GM18505 (cell line): ENCODE measurements around the gene MMS22L.
"Not testable (repeated sequence)": the region's sequence is repeated elsewhere in the genome, so short reads cannot be mapped to it uniquely, and the experiment has no call there.

Experiments used
- ATAC-seq: cut with Tn5 transposase; IDR thresholded peaks from one replicate; pipeline ENCODE4 v1.9.1; 2021; ENCODE audit not compliant: unreplicated experiment
- POLR2A ChIP-seq: IDR thresholded peaks from 4 replicates; pipeline ENCODE4 v1.6.1; 2011; ENCODE audit warnings: borderline replicate concordance; ENCODE audit not compliant: insufficient read depth, insufficient read length; ENCODE audit errors: extremely low read depth

Gene MMS22L

DNA sequence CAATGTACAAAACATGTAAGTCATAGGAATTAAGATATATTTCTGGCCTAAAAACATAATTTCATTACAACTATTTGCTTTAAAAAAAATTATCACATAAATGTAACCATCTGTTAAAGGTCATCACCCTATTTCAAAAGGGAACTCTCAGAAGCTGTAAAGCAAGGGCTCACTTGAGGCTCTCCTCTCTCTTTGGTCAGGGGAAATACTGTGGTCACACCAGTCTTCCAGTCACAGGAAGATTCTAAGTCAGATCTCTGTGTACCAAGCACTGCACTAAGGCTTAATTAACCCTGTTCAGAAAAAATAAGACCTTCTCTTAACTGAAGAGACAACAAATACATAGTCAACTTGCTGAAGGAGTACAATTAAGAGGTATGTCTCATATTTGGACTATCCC, 75.6 kb downstream of the MMS22L start:
- no peak for ATAC-seq
- no peak for TF ChIP-seq POLR2A

DNA sequence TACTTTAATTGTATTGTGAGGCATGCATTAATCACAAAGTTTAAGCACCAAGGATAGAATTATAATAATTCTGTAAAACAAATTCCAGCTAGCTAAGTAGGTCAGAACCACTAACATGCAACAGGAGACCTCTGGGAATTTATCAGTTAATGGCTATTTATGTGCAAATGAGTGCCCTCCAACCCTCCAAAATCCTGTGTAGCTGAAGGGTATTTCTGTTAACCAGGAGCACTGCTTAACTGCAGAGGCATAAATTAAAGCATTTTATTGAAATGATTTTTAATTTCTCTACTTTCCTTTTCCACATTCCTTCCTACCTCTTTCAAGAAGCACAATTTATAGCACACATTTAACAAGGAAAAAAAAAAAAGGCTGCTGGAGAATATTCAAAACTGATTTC, 77.0 kb downstream of the MMS22L start:
- ATAC-seq = no peak
- no peak for TF ChIP-seq POLR2A

DNA sequence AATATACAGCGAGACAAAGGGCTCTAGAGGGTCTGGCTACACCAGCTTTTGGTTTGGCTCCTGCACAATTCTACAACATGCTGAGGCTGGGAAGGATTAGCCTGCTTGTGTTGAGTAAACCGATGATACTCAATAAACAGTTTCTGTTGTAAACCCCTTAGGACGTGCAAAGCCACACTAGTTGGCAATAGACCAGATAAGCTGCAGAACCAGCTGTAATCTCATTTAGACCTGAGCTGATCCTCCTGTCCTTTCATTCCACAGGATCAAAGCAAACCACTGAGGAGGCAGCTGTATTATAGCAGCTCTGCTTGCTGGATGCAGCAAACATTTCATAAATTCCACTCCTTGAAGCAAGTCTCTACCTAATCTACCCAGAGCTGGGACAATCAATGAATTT, 79.7 kb downstream of the MMS22L start:
- no peak for TF ChIP-seq POLR2A
- ATAC-seq = no peak

DNA sequence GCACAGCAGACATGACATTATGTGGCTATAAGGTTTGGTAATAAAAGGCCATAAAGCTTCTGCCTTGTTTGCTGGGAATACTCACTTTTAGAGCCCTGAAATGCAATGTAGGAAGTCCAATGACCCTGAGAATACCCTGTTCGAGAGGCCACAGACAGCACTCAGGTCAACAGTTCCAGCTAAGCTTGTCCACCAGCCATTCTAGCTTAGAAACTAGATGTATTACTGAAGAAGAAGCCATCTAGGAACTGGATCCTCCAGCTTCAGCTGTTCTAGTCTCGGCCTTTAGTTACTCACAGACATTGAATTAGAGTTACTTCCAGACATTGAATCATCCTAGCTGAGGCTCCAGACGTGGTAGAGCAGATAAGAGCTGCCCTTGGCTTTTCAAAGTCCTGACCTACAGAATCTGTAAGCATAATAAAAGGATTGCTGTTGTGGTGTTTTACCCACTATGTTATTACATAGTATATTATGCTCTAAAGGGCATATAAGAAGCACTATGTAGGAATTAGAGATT, 84.9 kb downstream of the MMS22L start:
- no peak for TF ChIP-seq POLR2A
- ATAC-seq = no peak

DNA sequence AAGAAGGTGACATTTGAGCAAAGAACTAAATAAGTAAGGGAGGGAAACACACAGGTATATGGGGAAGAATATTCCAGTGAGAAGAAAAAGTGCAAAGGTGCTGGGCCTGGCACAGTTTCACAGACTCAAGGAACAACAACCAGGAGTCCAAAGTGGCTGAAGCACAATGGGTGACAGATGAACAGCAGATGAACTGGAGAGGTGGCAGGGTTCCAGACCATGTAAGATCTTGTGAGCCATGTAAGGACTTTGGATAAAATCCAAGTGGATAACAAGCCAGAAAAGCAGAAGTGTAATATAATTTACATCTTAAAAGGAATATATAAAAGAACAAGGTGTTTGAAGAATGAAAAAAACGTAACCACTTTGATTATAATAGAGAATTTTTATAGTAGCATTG, 87.9 kb downstream of the MMS22L start:
- no peak for TF ChIP-seq POLR2A
- no peak for ATAC-seq

DNA sequence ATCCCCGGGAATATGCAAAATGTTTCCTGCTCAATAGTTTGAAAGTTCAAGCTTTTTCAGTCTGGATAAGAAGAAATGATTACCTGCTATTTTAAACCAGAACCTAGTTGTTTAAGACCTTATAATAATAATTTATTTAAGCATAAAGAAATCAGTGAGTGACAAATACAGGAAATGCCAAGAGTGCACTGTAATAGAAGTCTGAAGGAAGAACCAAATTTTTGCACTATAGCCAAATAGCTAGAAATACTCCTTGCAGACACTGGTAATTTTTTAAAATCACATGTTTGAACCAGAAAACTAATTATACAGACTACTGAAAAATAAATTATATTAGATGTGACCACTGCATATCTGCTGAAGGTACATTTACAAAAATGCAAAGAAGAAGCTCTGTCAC, 93.2 kb downstream of the MMS22L start:
- no peak for TF ChIP-seq POLR2A
- no peak for ATAC-seq

DNA sequence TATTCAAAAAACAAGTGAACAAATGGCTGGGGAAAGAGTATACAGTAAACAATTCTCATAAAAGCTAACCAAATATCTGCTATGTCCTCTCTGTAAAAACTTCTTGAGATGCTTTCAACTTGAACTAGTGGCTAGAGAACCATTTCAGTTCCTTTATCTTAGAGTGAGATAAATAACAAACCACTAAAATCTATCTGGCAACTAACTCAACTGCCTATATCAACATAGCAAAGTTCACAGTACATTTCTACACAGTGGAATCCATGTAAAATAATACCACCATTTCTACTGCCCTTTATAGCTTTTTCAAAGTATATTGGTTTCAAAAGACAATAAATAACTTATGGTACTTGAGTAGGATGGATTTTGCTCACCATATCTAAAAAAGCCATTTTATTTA, 95.1 kb downstream of the MMS22L start:
- ATAC-seq = no peak
- no peak for TF ChIP-seq POLR2A

DNA sequence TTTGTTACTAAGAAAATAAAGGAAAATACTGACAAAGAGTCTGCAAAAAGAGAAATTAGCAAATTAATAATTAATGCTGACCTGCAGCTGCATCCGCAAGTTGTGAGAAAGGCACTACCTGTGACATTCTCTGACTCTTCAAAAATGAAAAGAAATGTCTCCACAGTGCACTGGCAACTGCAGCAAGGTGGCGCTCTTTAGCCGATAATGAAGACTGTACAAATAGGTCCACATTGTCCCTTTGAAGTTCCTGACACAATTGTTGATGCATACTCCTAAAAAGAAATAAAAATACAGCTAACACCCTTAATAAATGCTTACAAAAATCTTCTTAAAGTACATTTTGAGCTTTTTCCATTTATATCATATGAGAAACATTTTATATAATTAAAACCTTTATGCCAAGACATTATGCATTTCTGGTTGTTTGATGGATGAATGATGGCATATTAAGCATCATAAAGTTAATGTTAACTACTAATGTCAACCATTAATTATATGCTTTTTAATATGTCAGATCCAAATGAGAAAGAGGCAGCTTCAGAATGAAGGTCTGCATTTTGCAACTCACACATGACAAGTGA, 96.5 kb downstream of the MMS22L start:
- ATAC-seq = peak; percentile 81
- TF ChIP-seq POLR2A = no peak

DNA sequence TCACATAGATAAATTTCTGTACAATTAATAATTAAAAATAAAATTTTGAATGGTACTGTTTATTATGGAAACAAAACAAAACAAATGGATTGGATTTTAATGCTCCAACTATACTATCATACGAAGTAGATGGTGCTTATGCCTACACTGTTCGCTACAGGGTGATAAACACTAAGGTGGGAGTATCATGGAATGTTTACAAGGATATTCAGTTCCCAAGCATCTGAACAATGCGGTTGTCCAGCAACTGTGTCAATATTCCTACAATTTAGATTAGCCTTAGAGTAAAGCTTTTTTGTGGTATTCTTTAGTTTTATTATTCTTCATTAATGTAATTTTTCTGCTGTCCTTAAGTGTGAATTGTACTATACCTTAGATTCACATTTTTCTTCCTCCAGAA, 105.1 kb downstream of the MMS22L start:
- no peak for TF ChIP-seq POLR2A
- no peak for ATAC-seq

DNA sequence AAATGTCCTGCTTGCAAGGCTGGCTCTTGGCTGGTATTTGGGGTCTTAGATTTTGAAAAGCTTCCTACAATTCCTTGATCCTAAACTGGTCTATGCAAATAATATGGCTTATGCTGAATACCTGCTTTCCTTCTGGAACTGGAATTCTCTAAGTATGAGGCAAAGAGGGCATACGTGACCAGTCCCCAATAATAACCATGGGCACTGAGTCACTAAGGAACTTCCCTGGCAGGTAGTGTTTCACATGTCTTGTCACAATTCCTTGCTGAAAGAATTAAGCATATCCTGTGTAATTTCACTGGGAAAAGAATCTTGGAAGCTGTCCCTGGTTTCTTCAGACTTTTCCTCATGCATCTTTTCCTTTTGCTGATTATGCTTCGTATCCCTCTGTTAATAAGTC, 106.5 kb downstream of the MMS22L start:
- no peak for ATAC-seq
- TF ChIP-seq POLR2A = no peak

DNA sequence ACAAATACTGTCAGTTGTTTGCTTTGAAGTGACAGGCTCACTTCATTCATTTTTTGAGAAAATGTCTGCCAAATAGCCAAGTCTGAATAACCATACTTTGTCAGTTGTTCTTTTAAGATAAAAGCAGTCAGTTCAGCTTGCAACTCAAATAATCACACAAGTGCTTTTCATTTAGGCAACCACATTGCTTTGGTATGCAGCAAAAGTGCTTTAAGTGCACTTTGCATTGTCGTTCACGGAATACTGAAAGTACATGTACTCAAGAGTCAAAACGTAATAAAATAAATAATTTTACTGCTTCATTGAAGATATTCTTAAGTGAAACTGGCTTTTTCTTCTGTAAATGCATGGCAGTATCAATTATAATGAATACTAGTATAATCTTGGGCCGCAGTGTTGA, 107.2 kb downstream of the MMS22L start:
- no peak for ATAC-seq
- TF ChIP-seq POLR2A = no peak

DNA sequence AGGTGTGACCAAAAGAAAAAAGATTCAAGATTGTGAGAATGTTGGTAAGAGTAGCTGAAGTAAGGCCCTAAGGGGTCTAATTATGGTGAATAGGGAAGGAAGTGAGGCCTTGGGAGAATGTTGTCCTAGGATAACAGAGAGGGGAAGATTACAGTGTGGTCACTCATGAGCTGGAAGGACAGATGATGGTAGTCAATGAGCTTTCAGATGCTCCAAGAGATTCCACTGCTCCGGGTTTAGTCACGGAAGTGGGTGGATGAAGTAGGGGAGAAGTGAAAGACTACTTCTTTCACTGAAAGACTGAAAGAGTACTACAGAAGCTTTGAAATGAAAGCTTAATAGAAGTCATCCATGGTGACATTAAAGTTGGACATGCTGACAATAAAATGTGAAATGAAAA, 108.5 kb downstream of the MMS22L start:
- no peak for TF ChIP-seq POLR2A
- no peak for ATAC-seq

DNA sequence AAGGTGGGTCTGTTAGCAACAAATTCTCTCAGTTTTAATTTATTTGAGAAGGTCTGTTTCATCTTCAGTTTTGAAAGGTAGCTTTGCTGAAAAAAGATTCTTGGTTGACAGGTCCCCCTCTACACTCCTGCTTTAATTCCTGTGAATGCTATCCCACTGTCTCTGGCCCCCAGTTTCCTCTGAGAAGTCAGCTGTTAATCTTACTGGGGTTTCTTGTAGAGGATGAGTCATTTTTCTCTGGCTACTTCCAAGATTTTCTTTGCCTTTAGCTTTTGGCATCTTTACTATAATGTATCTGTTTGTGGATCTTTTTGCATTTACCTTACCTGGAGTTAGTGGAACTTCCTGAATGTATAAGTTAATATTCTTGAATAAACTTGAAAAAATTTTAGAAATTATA, 122.7 kb downstream of the MMS22L start:
- no peak for TF ChIP-seq POLR2A
- no peak for ATAC-seq

DNA sequence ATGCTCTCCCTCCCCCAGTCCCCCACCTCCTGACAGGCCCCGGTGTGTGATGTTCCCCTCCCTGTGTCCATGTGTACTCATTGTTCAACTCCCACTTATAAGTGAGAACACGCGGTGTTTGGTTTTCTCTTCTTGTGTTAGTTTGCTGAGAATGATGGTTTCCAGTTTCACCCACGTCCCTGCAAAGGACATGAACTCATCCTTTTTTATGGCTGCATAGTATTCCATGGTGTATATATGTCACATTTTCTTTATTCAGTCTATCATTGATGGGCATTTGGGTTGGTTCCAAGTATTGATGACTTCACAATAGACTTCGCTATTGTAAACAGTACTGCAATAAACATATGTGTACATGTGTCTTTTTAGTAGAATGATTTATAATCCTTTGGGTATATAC, 127.6 kb downstream of the MMS22L start:
- not testable (repeated sequence) for ATAC-seq

DNA sequence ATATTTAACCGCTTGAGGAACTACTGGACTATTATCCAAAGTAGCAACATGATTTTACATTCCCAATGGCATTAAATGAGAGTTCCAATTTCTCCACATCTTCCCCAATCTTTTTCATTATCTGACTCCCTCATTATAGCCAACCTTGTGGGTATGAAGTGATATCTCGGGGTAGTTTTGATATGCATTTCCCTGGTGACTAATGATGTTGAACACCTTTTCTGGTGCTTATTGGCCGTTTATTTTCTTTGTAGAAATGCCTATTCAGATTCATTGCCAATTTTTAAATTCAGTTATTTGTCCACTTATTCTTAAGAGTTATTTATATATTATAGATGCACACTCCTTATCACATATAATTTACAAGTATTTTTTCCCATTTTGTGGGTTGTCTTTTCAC, 129.0 kb downstream of the MMS22L start:
- no peak for ATAC-seq
- no peak for TF ChIP-seq POLR2A
